GM13977 (cell line): Measurements from ENCODE around the gene NXPH2.
"Not testable (repeated sequence)": the region's sequence is repeated elsewhere in the genome, so short reads cannot be mapped to it uniquely, and the experiment has no call there.

Experiments
- DNase-seq: peaks from one replicate; pipeline ENCODE4 v3.0.0; 2012; ENCODE audit warnings: low spot score
- CTCF ChIP-seq: IDR thresholded peaks from 2 replicates; pipeline ENCODE4 v1.5.1; 2012; ENCODE audit warnings: mild to moderate bottlenecking, control low read depth; ENCODE audit not compliant: insufficient read depth; ENCODE audit errors: extremely low read depth, missing control alignments
- in situ Hi-C: fragments of 300-500 bp; cut with MboI; formaldehyde crosslinking; loops from one replicate; pipeline ENCODE4 v1.12.0; 2022; ENCODE audit warnings: low sequenced_read_pairs, low pct_unique_long_range_greater_than_20kb, mixed read lengths, inconsistent platforms; ENCODE audit not compliant: unreplicated experiment

The NXPH2 gene

GRCh38 chr2:138742441-138743057 is 37.6 kb downstream of the NXPH2 start:
- DNase-seq = no peak
- in situ Hi-C loops = no loop called here
- no peak for TF ChIP-seq CTCF

GRCh38 chr2:138741851-138742250 is 38.3 kb downstream of the NXPH2 start:
- no peak for DNase-seq

GRCh38 chr2:138737009-138737554 is 43.1 kb downstream of the NXPH2 start:
- in situ Hi-C loops, DNase-seq: not testable (repeated sequence)

More at GRCh38 chr2:138741851-138742250, 38.3 kb downstream of the NXPH2 start:
- no peak for TF ChIP-seq CTCF
- in situ Hi-C loops = no loop called here

GRCh38 chr2:138732651-138733050 is 47.5 kb downstream of the NXPH2 start:
- in situ Hi-C loops = no loop called here

GRCh38 chr2:138730497-138731030 is 49.6 kb downstream of the NXPH2 start:
- in situ Hi-C loops = no loop called here
- no peak for DNase-seq
- no peak for TF ChIP-seq CTCF

More at GRCh38 chr2:138732651-138733050, 47.5 kb downstream of the NXPH2 start:
- no peak for TF ChIP-seq CTCF
- DNase-seq = no peak

GRCh38 chr2:138727956-138728355 is 52.2 kb downstream of the NXPH2 start:
- no peak for DNase-seq
- no peak for TF ChIP-seq CTCF
- in situ Hi-C loops = no loop called here

GRCh38 chr2:138726681-138727080 is 53.5 kb downstream of the NXPH2 start:
- no peak for DNase-seq
- in situ Hi-C loops = no loop called here
- TF ChIP-seq CTCF = no peak
